WTC11 (cell line): Measurements from ENCODE around the gene TAS2R42.

Source experiments
- CTCF ChIP-seq: fragments of 200-600 bp; IDR thresholded peaks from 2 replicates; pipeline ENCODE4 v1.8.0; 2022; ENCODE audit warnings: antibody characterized with exemption
- ESRRA ChIP-seq: sonication (generic); formaldehyde crosslinking; IDR thresholded peaks from 2 replicates; pipeline ENCODE4 v1.8.1; 2022; ENCODE audit warnings: mild to moderate bottlenecking, missing genetic modification reagents, borderline replicate concordance
- NR3C1 ChIP-seq: sonication (generic); formaldehyde crosslinking; conservative IDR thresholded peaks from 2 replicates; pipeline ENCODE4 v1.8.1; 2023; ENCODE audit warnings: low read depth, mild to moderate bottlenecking, missing genetic modification reagents
- SMAD3 ChIP-seq: sonication (generic); formaldehyde crosslinking; IDR thresholded peaks from 2 replicates; pipeline ENCODE4 v1.8.0; 2022; ENCODE audit warnings: missing genetic modification reagents, mild to moderate bottlenecking, borderline replicate concordance
- SP1 ChIP-seq: sonication (generic); formaldehyde crosslinking; conservative IDR thresholded peaks from 2 replicates; pipeline ENCODE4 v1.8.1; 2022; ENCODE audit warnings: missing genetic modification reagents
- USF1 ChIP-seq: sonication (generic); formaldehyde crosslinking; IDR thresholded peaks from 2 replicates; pipeline ENCODE4 v1.8.0; 2022; ENCODE audit warnings: mild to moderate bottlenecking, missing genetic modification reagents
- TF ChIP-seq, protein P1 (sequence below): fragments of 250-450 bp; sonication (Bioruptor Pico); conservative IDR thresholded peaks from 2 replicates; pipeline ENCODE4 v1.9.0; 2021; ENCODE audit warnings: mild to moderate bottlenecking
- TF ChIP-seq, protein P2 (sequence below): sonication (generic); formaldehyde crosslinking; IDR thresholded peaks from 2 replicates; pipeline ENCODE4 v1.8.1; 2022; ENCODE audit warnings: low read depth, missing genetic modification reagents, borderline replicate concordance
- TF ChIP-seq, protein P3 (sequence below): sonication (generic); formaldehyde crosslinking; IDR thresholded peaks from 2 replicates; pipeline ENCODE4 v1.8.0; 2022; ENCODE audit warnings: mild to moderate bottlenecking, missing genetic modification reagents

- TF ChIP-seq SMAD3 (CRISPR knock-in tag) = no peak
- no peak for TF ChIP-seq ESRRA (CRISPR knock-in tag)
- no peak for TF ChIP-seq NR3C1 (CRISPR knock-in tag)
- TF ChIP-seq CTCF = no peak
- TF ChIP-seq, protein P1, sequence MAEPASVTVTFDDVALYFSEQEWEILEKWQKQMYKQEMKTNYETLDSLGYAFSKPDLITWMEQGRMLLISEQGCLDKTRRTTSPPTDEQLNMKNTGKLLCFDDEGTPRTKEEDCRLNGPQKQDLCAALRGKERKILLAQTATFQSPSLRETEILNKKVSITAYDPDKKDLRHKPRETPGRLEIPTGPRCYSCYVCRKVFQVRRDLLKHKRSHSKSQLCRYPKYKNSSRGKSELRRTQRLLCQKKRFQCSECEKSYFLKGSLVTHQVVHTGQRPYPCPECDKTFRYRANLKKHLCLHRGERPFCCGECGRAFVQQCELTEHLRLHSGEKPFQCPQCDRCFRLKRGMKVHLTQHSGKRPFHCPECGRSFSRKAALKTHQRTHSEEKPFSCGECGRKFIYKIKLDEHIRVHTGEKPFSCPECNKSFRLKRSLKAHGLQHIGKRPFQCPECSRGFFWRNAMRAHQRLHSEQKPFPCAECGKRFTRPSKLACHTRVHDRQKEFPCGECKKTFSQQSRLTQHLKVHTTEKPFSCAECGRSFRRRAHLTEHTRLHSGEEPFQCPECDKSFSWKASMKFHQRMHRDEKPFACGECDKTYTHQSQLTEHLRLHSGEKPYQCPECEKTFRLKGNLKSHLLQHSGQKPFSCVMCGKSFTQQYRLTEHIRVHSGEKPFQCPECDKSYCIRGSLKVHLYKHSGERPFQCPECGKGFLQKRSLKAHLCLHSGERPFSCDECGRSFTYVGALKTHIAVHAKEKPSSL (CRISPR knock-in tag) = no peak
- TF ChIP-seq, protein P2, sequence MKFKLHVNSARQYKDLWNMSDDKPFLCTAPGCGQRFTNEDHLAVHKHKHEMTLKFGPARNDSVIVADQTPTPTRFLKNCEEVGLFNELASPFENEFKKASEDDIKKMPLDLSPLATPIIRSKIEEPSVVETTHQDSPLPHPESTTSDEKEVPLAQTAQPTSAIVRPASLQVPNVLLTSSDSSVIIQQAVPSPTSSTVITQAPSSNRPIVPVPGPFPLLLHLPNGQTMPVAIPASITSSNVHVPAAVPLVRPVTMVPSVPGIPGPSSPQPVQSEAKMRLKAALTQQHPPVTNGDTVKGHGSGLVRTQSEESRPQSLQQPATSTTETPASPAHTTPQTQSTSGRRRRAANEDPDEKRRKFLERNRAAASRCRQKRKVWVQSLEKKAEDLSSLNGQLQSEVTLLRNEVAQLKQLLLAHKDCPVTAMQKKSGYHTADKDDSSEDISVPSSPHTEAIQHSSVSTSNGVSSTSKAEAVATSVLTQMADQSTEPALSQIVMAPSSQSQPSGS (CRISPR knock-in tag) = no peak
- no peak for TF ChIP-seq USF1 (CRISPR knock-in tag)
- TF ChIP-seq SP1 (CRISPR knock-in tag) = no peak
- TF ChIP-seq, protein P3, sequence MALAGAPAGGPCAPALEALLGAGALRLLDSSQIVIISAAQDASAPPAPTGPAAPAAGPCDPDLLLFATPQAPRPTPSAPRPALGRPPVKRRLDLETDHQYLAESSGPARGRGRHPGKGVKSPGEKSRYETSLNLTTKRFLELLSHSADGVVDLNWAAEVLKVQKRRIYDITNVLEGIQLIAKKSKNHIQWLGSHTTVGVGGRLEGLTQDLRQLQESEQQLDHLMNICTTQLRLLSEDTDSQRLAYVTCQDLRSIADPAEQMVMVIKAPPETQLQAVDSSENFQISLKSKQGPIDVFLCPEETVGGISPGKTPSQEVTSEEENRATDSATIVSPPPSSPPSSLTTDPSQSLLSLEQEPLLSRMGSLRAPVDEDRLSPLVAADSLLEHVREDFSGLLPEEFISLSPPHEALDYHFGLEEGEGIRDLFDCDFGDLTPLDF (CRISPR knock-in tag) = no peak
Observed at GRCh38 chr12:11158885-11159444, 27.8 kb downstream of the TAS2R42 start.
